Cortex of kidney (tissue), 1 donor: ENCODE results near the gene BMP6.

Source experiments
- DNase-seq: peaks from one replicate; lab custom pipeline; 2025; lab: John Stamatoyannopoulos, UW

Gene BMP6

DNA sequence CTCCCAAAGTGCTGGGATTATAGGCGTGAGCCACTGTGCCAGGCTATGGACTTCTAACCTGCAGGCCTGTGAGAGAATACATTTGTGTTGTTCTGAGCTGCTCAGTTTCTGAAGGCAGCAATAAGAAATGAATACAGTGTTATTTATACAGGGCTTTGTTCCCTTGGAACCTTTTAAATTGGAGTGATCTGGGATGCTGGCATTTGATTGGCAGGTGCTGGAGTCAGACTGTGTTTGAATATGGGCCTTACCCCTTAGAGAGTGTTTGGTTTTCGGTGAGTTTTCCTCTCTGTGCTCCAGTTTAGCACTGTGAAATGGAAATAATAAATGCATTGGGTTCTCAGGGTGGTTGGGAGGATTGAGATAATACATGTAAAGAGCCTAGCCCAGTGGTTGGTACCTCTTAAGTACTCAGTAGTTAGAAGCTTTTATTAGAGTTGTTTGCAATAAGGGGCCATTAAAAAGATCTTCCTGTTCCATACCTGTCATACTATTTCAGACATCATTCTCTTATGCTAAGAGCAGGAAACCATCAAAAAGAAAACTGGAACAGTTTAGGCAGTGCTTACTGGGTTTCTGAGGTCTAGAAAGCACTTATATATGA lies 22.1 kb downstream of the BMP6 start:
- no peak for DNase-seq

DNA sequence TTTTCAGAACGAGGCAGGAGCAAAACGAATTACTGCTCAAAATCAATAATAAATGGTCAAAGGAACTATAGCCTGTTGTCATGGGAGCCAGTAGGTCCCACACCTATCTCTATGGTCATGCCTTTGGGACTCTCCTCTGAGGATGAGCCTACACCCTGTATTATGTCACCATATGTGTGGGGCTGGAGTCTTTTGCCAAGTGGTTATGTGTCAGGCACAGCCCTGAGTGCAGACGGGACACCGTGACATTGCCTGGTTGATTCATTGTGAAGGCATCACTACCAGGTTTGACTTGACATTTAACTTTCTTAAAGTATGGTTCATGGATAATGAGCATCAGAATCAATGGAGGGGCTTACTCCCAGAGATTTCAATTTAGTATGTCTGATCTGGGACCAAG lies 23.6 kb downstream of the BMP6 start:
- no peak for DNase-seq

DNA sequence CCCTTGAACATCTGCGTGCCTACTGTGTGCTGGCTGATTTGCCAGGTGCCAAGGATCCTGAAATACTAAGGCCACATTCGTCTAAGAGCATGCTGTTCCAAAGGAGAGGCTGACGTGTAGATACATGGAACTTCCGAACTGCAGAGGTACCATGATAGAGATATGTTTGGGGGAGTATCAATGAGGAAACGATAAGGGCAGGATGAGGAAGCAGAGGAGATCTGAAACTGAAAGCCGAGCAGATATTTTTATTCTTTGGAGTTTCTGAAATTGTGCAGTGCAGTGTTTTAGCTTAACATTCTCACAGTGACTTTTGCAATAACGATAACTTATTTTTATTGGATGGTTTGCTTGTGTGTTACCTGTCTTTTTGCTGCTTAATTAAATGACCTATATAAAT lies 24.3 kb downstream of the BMP6 start:
- no peak for DNase-seq

DNA sequence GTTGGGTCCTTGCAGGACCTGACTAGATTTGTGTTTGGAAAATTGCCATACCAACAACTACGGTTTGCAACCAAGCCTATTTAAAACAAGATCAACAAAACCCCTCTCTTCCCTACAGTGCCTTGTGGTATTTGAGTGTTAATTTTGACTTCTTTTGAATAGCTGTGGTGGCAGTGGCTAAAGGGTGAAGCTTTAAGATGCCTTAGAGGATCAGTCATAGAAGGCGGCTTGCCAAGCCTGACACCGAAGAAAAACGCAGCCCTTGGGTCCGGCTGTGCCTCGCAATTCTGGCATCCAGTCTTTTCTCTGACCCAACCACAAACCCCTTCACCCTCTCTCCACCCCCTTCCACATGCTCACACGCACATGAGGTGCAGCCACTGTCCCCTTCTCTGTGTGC lies 32.6 kb downstream of the BMP6 start:
- DNase-seq = no peak

DNA sequence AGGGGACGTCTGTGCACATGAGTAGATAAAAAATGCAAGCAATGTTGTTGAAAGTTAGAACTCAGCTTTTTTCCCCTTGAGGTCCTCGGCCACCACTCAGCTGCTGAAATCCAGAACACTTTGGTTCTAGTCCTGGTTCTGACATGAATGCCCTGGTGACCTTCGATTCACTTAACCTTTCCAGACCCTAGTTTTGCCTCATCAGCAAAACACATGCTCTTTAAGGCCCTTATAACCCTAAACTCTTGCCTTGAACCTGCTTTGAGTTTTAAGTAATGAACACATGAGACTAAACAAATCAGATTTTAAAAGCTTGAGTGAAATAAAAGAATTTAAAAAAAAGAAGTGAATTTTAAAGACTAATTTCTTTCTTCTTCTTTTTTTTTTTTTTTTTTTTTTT lies 33.4 kb downstream of the BMP6 start:
- DNase-seq = no peak

DNA sequence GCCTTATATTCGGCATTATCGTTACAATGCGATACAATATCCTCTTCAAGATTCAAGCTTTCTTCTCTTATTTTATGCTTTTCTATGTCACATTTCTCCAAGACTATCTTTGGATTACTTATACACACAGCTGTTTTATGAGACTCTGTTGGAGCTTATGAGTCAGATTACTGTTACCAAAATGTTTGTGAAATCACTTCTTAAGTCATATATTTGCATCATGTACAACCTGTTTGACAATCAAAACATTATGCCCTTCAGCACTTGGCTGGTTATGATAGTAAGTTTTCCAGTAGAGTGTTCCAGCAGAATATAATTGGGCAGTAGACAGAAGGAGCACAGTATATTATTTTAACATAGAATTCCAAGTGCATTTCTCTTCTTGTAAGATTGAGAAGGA lies 35.2 kb downstream of the BMP6 start:
- DNase-seq = no peak

DNA sequence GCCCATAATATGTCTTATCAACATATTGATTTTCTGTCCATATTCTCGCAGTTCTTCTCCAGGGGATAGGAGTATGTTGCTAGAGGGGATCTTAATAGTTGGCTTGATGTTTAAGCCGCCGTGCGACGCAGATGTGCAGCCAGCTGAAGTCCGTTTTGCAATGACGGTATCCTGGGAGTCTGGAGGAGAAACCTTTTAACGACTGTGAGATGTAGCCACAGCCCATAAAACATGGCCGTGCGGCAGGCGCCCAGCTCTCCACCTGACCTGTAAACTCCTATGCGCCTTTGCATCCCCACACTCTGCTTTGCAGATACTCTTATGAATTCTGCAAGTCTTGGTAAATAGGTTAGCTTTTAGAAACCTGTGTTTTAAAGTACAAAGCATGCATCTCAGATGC lies 36.9 kb downstream of the BMP6 start:
- no peak for DNase-seq

DNA sequence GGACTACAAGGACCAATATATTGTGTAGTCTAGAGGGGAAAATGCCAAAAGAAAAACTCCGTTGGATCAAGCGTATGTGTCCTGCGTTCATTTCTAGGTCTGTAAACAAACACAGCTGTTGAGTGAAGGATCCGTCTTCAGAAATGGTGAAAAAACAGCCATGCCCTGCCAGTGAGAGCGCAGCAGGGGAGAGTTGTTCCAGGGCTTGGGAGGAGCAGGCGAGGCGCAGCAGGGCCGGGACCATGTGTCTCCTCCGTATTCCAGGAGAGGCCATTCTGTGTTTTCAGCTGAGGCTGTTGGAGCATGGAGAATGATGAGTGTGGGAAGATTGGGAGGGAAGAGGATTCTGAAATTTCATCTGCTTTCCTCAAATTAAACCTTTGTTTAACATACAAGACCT lies 38.0 kb downstream of the BMP6 start:
- DNase-seq = no peak

DNA sequence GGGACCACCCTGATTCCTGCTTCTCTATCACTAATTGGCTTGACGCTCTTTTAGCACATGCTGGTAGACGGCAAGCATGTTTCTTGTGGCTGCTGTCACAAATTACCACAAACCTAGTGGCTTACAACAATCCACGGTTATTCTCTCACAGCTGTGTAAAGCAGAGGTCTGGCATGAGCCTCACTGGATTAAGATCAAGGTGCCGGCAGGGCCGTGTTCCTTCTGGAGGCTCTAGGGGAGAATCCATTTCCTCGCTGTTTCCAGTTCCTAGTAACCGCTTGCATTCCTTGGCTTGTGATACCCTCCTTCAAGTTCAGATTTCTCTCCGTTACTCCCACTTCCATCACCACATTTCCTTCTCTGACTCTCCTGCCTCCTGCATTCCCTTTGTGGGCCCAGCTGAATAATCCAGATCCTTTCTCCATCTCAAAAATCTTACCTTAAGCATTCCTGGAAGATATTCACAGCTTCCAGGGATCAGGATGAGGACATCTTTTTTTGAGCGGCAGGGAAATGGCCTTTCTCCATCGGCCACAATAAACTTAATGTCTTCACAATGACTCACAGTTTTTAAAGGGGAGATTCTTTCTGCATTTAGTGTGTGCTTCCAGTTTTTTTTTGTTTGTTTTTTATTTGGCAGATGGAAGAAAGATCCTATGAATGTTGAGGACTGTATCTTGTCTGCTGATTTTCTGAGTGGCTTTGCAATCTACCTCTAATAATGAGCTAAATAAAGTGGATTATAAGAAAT lies 39.9 kb downstream of the BMP6 start:
- DNase-seq = no peak

DNA sequence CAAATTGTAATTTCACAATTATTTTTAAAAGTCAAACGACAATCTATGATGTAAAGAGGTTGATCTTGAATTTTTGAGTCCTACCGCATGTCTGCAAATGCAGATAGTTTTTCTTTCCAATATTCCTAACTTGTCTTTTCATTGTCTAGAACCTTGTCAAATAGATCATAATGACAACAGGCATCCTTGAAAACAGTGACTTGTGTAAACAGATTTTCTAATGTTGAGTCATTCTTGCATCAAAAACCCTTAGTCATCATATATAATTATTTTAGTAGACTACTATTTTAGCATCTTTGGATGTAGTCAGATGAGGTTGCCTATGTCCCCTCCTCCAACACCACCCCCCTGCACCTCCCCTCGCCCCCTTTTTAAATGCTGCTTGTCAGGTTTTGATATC lies 43.8 kb downstream of the BMP6 start:
- DNase-seq = no peak

DNA sequence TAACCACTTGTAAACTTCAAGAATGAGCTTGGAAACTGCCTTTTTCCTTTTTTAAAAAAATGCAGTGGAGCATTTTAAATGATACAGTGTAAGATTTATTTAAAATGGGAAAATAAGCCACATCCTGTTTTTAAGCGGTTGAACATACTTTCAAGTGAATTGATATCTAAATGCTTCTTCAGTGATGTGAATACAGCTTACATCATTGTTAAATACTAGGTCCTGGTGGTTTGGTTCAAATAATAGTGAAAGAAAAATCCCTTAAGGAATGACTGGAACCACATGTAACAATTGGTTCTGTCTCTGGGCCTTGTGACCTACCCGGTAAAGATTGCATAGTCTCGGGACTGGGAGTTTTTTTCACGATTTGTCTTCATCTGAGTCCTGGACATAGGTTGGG lies 44.2 kb downstream of the BMP6 start:
- DNase-seq = no peak

DNA sequence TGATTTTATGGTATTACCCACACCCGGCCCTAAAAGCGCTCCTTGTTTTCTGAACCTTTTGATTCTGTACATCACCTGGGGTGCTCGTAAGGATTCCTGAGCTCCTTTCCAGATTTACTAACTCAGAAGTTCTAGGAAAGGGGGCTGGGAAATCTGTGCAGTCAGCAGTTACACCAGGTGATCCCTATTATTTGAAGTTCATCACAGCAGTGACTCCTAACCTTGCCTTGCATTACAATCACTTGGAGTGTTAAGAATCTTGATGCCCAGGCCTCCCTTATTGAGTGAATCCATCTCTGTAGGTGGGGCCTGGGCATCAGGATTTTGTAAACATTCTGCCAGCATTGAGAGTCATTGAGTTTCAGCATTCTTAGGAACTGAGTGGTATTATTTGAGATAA lies 44.7 kb downstream of the BMP6 start:
- no peak for DNase-seq

DNA sequence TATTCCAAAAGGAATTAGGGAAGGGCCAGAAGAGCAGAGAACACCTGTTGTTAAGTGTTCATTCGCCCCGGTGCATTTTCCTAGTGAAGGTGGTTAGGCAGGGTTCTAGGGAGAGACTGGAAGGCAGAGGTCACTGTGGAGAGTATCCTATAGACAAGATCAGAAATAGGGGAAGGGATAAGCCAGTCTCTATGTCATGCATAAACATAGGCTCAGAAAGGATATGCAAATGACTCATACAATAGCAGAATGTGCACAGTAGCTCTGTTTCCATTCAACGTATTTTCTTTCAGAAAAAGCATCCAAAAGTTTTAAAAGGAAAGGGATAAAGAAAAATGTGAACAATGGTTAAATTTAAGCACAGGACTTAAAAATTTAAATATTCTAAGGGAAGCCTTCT lies 47.4 kb downstream of the BMP6 start:
- DNase-seq = no peak

DNA sequence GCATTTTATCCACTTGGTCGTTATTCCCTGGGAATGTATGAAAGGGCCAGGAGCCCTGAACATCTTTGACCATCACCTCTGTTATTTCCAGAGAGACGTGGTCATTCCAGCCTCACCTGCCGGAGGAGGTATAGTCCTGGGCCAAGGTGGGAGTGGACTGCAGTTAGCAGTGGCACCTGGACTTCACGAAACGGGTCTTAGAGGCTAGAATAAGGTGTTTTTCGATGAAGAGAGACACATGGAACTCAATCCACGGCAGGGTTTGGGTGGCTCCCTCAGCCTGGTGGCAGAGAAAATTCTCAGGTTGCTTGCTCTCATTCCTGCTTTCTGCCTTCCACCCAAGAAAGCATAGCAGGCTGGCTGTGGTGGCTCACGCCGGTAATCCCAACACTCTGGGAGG lies 48.0 kb downstream of the BMP6 start:
- no peak for DNase-seq

DNA sequence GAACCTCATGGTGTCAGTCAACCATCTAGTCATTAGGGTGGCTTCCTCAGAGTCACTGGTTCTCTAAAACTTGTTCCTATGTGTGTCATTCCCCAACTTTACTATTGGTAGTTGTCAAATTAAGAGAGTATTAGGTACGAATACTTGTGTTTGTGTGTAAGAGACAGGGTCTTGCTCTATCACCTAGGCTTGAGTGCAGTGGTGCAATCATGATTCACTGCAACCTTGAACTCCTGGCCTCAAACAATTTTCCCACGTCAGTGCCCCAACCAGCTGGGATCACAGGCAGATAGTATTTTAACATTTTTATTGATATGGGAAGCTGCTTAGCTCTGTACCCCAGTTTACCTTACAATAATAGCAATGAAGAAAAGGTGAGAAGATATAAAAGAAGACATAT lies 50.6 kb downstream of the BMP6 start:
- no peak for DNase-seq

DNA sequence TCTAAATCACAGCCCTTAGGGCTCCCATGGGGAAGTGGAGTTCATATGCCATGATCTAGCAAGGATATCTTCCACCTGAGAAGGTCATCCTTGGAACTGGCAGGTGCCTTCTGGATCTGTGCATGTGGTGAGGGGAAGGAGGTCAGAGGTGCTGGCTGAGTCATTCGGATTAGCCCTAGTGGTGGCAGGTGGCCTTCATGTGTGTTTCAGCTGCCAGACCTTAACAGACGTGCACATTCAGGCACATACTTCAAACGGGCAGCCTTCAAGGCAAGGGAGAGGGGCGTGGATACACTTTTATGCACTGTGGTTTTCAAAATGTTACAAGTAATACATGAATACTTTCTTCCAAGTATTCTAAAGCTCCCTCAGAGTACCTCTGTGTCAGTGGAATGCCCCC lies 51.2 kb downstream of the BMP6 start:
- DNase-seq = no peak

DNA sequence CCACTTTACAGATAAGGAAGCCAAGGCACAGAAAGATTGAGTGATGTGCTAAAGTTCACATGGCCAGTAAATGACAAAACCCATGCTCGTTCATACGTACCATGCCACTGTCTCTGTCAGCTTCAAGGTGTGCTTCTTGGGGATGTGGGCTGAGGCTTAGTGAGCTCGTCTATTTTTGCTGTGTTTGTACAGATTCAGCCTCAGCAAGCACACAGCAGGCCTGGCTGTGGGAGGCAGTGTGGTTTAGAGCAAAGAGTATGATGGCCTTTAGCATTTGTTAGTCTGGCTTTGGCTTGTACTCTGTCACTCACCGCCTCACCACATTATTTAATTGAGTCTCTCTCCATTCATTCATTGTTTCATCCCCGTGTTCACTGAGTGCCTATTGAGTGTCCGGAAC lies 55.3 kb downstream of the BMP6 start:
- no peak for DNase-seq

DNA sequence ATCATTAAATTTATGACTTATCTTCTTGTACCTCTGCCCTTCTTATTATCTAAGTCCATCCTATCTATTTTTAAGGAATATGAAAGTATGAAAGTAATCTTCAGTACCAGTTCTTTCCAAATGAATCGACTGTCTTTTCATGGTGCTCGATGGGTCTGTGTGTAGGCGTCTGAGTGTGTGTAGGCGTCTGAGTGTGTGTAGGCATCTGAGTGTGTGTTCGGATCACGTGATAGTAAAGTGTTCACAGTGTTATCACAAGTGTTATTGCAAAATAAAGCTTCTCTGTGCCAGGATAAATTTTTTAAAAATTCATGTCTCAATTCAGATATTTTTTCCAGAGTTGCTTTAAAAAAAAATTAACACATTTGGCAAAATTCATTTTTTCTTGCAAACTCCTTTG lies 58.3 kb downstream of the BMP6 start:
- DNase-seq = no peak

DNA sequence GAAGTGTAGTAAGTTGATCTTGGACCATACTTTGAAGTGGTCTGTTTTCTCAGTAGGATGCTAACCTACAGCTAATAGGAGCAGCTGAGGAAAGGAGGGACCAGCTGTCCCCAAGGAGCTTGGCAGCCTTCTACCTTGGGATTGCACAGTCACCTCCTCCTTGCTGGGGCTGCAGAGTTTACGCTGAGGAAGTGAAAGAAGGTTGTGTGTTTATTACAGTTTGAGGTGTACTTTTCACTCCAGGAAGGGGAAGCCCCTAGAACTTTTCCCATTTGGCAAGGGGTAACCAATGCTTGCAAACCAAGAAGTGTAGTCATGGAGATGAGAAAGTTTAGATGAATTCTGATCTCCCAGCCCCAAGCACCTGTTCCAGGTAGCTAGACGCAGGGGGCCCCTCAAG lies 58.8 kb downstream of the BMP6 start:
- no peak for DNase-seq

DNA sequence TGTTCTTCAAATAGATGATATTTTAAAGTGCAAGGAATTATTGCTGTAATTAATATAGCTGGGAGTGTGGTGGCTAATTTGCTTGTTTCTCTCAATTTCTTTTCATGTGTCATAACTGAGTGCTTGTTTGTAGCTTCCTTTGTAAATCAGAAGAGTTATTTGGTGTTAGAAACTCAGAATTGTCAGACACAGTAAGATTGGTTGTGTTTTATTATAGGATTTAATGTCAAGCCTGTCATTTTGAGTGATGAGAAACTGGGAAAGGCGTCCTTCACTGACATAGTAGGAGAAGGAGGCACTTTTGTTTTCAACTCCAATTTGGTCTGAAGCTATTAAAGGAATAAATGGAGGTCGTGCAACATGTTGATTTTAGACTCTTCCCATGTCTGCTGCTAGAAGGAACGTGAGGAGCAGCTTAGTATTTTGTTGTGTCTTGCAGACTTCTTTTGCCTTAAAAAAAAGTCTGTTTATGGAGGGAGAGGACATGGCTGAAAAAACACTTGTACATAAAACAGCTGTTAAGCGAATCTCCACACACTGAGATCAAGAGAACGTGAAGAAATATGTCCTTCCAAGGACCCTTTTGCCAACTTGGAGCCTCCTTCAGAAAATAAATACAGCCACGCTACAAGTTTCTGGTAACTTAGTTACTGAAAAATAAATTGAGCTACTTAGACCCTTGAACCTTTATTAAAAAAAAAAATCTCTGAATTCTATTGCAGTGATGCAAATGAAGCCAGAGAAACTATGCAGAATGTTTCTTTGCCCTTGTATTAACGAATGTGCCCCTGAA lies 59.5 kb downstream of the BMP6 start:
- DNase-seq = no peak

DNA sequence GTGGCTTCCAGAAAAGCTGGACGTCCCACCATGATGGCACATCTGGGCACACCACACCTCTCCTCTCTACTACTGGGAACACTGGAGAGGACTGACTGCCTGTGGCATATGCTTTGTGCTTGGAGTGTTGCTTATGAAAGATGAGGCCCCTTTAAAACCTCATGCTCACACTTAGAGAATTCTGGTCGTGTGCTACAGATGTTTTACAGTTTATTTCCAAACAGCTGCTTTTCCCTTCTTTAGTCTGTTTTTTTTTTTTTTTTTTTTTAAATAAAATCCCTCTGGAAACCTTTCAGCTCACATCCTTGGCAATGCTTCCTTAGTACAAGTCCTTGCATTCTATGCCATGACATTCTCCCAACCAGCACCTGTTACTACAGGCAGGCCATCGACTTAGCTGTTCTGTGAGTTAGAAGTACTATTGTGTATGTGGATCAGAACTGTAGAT lies 60.3 kb downstream of the BMP6 start:
- no peak for DNase-seq

DNA sequence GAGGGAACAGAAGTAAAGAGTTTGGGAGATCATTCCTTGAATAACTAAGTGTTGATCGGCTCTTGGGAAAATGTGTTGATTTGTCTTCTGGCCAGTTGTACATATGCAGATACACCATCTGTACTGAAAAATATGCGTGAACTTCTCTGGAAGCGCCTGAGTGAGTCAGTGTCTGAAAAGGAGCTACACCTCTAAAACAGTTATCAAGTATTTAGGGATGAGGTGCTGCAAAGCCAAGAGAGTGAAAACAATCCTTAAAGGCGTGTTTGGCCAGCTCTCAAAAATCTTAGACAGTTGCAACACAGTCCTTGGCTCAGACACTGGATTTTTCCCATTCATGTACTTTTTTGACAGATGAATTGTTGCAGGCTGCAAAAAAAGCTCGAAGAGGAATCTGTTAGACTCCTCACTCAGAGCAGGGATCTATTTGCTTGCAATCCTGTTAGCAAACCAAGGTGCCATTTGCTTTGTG lies 61.3 kb downstream of the BMP6 start:
- DNase-seq = no peak

DNA sequence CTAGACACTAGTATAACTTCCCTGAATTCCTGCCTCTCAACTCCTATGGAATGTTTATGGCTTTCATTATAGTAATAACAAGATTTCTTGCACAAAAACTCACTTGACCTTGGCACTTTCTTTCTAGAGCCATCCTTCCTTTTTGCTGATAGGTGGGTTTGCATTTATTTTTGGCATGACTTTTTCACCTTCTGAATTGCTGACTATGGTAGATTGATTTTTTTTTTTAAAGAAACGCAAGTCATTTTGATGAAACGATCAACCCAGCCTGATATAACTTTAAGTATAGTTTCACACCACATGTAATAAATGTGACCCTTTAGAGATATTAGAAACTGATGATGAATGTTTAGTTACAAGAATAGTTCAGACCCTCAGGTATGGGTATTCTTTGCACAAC lies 61.8 kb downstream of the BMP6 start:
- no peak for DNase-seq
